Hepatocyte (in vitro differentiated cells): ENCODE measurements around the gene CYTH1.

Experiments used
- EZH2 ChIP-seq: fragments of 200-600 bp; sonication (generic); IDR thresholded peaks from 2 replicates; pipeline ENCODE4 v1.6.1; 2016; ENCODE audit warnings: antibody characterized with exemption, mild to moderate bottlenecking, borderline replicate concordance
- EZH2phosphoT487 ChIP-seq: fragments of 200-600 bp; sonication (generic); IDR thresholded peaks from one replicate; pipeline ENCODE4 v1.6.1; 2018; ENCODE audit warnings: antibody characterized with exemption, mild to moderate bottlenecking, low read depth, moderate library complexity; ENCODE audit not compliant: unreplicated experiment, severe bottlenecking
- TF ChIP-seq, protein P1 (sequence below): fragments of 200-600 bp; sonication (generic); IDR thresholded peaks from 2 replicates; pipeline ENCODE4 v1.5.1; 2016; ENCODE audit warnings: antibody characterized with exemption, mild to moderate bottlenecking; ENCODE audit not compliant: poor library complexity

GRCh38 chr17:78680436-78680835 is 101.6 kb downstream of the CYTH1 start:
- TF ChIP-seq, protein P1, sequence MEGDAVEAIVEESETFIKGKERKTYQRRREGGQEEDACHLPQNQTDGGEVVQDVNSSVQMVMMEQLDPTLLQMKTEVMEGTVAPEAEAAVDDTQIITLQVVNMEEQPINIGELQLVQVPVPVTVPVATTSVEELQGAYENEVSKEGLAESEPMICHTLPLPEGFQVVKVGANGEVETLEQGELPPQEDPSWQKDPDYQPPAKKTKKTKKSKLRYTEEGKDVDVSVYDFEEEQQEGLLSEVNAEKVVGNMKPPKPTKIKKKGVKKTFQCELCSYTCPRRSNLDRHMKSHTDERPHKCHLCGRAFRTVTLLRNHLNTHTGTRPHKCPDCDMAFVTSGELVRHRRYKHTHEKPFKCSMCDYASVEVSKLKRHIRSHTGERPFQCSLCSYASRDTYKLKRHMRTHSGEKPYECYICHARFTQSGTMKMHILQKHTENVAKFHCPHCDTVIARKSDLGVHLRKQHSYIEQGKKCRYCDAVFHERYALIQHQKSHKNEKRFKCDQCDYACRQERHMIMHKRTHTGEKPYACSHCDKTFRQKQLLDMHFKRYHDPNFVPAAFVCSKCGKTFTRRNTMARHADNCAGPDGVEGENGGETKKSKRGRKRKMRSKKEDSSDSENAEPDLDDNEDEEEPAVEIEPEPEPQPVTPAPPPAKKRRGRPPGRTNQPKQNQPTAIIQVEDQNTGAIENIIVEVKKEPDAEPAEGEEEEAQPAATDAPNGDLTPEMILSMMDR, result no peak
- TF ChIP-seq EZH2phosphoT487 (no peak), EZH2 (no peak)
